CD4-positive, alpha-beta T cell treated with Interleukin-6 for 4 hours (primary cell): ENCODE results near the gene NTPCR.
A peak's percentile ranks its signal among the peaks of the same experiment; 100 is the strongest.

Source experiments
- DNase-seq: peaks from one replicate; pipeline ENCODE4 v3.0.0-alpha.2; 2020; ENCODE audit warnings: mixed read lengths

The NTPCR gene

DNA sequence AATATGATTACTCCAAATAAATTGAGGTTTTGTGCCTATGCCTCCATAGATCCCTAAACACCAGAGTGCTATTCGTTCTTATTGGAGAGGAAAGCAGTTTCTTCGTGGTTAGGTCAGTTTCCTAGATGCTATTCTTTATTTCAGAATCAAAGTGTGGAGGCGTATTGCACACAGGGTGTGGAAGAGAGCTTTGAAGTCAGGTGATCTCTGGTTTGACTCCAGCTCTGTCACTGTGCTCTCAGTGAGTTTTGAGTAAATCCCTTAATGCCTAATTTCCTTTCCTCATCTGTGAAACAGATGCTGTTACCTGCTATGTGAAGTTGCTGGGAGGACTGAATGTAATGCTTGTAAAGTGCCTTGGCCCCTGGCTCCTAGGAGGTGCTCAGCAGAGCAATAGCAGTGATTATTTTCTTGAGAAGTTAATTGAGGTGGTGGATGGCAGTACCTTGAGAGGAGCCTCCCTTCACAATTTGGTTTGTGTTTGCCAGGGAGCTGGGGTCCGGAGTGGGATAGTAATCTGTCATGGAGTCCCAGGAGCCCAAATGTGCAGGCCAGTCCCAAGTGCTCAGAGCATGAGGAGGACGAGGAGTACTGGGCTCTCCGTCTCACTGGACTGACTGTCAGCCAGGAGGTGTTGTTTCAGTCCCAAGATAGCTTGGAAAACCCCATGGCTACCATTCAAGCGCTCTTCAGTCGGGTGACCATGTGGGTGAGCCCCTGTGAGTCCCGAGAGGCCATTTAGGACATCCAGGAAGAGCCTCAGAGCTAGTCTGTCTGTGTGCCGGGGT lies 14.9 kb downstream of the NTPCR start:
- no peak for DNase-seq

DNA sequence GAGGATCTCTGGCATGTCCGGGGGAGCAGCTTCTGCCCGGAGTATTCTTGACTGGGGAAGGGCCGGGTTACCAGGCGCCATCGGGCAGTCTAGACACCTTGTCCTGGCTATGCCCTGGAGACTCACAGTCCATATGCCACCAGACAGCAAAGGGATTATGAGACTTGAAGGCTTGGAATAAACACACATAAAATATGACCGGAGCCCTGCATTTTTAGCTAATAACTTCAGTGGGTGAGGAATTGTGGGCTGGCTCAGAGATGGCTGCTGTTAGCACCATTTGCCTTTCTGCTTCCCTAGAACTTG lies 15.5 kb downstream of the NTPCR start:
- DNase-seq = no peak

DNA sequence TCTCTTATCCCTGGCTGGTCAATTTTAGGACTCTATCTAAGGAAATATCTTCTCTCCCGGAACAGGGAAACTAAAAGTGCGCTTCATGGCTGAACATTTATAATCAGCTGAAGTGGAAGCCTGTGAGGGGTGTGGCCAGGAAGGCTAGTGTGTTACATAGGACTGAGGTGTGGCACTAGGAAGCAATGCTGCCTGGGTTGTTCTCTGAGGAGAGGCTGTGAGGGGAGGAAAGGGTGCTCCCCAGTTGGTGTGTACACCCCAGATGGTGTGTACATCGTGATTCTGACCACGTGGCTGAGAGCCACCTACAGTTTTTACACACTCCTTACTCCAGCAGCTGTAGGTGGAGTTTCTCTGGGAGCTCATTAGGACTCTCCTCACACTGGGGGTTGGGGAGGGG lies 16.3 kb downstream of the NTPCR start:
- no peak for DNase-seq

DNA sequence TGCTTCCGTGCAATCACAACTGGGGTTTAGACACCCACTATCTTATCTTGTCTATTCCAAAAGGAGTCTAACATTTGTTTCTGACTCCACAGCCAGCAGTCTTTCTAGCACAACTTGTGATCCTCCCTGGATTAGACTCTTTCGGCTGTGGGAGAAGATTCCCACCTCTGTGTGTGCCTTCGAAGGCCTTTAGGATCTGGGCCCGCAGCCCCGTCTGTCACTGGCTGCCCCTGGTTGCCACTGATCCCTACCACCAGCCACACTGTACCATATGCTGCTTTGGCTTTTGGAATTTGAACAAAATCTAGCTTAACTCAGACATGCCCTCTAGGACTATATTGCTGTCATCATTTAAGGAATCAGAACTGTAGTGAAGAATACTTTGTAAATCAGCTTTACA lies 18.0 kb downstream of the NTPCR start:
- no peak for DNase-seq

DNA sequence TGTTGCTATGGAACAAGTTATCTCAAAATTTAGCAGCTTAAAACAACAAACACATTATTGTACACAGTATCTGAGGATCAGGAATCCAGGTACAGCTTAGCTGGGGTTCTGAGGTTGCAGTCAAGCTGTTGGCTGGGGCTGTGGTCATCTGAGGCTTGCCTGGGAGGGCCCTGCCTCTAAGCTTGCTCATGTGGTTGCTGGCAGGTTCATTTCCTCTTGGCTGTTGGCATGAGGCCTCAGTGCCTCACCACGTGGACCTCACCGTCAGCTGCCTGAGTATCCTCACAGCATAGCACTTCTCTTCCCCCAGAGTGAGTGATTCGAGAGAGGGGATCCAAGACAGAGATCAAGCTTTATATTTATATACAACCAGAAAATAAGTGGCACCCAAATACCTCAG lies 18.6 kb downstream of the NTPCR start:
- DNase-seq = no peak

DNA sequence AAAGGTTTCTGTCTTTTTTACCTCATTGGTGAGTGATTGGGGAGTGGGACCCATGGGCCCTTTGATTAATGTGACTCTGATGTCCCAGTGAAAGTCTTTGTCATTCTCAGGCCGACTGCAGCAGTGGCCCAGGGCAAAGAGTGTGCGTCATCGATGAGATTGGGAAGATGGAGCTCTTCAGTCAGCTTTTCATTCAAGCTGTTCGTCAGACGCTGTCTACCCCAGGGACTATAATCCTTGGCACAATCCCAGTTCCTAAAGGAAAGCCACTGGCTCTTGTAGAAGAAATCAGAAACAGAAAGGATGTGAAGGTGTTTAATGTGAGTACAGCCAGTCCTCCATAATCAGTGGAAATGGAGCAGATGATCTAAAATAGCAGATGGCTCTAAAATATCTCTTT lies 19.4 kb downstream of the NTPCR start:
- DNase-seq = no peak

DNA sequence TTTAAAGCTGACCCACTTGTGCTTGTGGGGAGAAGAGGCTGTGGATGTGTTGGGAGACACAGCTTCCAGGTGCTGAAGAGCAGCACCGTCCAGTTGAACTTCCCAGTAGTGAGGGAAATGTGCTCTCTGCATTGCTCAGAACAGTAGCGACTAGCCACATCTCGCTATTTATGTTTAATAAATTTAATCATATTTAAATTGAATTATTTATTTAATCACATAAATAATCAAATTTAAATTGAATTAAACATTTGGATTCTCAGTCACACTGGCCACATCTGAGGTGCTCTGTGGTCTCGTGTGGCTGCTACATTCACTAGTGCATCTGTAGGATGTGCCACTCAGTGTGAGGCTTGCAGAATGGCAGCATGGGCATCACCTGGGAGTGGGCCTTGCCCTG lies 20.1 kb downstream of the NTPCR start:
- DNase-seq = no peak

DNA sequence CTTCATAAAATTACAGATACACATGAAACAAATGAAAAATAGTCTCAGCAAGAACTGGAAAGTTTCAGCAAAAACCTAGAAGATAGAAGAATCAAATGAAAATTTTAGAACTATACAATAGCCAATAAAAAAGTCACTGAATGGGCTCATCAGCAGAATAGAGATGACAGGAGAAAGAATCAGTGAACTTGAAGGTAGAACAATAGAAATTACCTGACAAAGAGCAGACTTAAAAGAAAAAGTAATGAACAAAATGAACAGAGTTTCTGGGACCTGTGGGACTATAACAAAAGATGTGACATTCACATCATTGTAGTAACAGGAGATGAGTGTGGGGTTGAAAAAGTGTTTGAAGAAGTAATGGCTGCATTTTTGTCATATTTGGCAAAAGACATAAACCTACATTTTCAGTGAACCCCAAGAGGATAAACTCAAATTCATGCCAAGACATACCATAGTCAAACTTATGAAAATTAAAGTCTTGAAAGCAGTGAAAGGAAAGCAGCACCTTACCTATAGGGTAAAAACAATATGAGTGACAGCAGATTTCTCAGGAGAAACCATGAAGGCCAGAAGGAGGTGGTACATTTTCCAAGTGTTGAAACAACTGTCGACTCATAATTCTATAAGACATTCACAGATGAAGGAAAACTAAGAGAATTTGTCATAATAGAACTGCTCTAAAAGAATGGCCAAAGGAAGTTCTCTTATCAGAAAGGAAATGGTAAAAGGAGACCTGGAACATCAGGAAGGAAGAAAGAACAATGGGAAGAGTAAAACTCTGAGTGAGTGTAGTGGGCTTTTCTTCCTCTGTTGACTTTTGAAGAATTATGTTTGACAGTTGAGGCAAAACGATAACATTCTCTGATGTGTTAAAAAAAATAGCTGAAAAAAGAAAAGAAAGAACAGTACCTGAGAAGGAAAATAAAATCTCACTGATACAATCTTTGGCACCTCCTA lies 23.5 kb downstream of the NTPCR start:
- no peak for DNase-seq

DNA sequence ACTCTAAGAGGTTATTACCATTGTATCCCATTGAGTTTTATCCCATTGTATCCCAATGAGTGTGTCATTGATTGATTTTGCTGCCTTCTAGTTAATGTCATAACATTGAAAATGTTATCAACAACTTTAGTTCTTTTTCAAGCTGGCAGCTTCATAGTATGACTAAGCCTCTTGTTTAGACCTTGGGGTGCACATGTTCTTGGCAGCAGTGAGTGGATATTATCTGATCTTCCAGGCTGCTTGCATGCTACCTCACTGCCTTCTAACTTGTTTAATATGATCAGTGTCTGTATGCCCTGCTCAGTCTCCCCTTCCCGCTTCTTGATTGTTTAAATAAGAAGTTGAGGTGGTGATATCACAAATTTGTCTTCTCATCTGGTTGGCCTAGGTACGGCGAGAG lies 24.6 kb downstream of the NTPCR start:
- DNase-seq = no peak

DNA sequence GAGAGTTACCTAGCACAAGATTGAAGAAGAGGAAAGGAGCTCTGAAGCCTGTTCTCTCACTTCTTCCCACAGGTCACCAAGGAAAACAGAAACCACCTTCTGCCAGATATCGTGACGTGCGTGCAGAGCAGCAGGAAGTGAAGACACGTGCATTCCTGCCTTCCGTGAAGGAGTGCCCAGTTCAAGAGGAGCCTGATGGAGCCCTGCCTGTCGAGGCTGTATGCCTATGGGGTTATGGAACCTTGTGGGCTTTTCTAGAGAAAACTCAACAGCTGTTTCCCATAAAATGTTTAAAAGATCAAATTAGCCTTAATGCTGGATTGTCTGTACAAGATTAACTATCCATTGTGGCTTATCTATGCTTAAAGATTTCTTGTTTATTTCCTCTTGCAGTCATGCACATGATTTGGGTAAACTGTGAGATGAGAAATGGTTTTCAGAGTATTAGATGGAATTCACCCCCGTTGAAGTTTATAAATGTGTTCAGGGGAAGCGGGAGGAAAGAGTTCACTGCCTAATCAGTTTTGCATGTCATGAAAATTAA lies 27.8 kb downstream of the NTPCR start:
- DNase-seq = peak; percentile 40

DNA sequence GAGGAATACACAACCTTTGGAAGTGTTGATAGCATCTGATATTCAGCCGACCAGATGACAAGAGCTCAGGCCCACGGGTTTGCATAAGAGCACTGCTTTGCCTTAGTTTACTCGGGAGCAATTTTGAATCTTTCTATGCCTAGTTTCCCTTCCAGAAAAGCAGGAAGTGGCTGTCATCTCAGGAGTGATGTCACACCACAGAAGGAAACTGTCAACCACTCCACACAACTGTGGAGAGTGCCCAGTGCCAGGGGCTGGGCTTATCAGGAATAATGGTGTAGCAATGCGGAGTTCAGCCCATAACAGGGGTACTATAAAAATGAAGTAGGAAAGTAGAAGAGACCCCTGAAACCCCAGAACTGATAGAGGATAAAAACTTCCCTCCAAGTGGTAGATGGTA lies 28.4 kb downstream of the NTPCR start:
- DNase-seq = no peak

DNA sequence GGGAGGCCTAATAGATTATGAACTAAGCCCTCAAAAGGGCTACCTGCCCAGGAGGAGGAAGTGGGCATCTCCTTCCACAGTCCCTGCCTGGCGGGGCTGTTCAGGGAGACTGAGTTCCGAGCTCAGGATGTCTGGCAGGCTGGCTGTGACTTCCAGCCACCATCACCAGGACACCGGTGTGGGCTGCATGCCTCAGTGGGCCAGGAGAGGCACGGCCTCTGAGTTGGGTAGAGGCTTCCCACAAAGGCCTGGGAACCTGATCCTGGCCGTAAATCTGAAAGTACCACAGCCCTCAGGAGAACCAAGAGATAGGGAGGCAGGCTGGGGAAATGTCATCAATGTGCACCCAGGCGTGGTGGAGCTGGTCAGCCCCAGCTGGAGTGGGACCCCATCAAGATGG lies 29.1 kb downstream of the NTPCR start:
- DNase-seq = no peak

DNA sequence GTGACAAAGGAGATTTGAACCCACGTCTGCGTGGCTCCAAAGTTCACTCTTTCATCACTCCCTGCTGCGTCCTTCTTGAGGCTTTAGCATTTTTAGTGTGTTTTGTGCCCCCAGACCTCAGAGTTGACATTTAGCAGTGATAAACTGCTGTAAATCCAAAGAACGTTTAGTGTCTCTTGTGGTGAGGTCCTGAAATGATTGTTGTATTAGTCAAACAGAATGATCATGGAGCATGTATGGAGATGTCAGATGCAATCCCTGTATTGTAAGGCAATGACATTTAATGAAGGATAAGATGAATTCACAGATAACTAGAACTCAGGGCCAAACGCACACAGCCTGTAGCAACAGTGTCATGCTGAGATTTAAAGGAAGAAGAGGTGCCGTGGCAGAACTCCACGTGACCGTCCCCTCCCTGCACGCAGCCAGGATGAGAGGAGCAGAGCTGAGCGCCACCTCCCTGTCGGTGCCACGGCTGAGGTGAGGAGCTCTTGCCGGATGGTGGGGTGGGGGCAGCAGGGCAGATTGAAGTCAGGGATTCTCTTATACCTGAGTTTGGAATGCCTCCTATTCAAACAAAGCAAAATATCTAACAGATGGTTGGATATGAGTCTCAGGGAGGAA lies 30.1 kb downstream of the NTPCR start:
- DNase-seq = no peak

DNA sequence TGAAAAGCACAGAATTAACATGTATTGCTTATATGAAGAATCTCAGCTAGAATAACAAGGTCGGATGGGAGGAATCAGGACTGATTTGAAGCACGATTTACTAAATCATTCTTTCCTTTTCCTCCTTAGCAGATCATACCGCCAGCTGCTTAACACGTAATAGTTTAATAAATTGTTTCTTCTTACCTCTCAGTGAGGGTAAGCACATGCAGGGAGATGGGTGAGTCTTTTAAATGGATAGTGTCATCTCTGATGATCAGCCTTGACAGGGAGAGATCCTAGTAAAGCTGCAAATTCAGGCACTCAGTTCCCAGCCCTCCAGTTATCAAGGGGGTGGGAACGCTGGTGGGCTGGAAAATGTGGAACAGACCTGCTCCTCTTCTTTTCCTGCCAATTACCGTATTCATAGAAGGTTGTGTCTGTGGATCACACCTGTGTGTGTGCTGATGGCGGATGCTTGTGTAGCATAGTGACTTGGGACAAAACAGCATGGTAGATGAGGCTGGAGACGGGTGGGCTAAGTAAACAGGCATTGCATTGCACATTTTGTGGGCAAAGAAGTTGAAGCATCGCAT lies 30.7 kb downstream of the NTPCR start:
- DNase-seq = no peak

DNA sequence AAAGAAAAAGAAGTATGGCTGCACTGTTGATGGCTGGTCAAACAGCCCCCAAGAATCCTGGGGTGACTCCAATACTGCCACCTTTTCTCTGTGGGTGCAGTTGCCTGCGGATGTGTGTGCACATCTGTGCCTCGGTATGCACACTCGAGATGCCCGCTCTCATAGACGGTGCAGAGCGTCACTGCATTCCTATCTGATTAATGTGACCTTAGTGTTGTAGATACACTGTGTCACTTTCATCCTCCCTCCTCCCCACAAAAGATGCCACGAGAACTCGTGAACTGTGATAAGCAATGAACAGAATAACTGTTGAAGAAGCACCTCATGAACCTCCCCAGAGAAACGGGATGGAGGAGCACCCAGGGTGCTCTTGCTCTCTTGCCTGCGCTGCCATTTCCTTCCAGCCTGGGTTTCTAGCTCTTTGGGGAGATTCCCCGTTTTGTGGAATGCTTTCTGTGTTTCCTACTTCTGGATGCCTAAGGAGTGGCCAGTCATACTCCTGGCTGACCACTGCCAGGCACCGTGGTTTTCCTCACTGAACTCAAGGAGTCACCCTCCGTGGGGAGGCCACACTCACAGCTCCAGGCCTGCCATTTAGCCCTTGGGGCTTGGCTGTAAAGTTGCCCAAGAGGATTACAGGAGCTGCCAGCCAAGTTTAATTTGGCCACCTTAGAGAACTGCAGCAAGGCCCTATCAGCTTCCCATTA lies 32.0 kb downstream of the NTPCR start:
- no peak for DNase-seq

DNA sequence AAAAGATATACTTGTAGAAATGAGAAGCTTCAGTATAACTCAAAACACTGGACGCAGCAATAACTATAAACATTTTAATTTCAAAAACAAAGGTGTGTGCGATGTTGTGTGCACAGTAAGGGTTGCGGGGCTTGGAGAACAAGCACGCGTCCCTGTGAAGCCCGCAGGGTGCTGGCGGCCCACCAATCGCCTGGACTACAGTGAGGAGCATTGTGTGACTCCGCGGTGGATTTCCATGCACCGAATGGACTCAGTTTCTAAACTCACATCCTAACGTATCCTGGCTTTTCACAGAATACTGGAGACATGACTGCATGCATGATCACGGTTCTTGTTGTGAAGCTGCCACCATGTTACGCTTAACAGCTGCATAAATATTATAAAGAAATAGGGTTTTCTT lies 33.0 kb downstream of the NTPCR start:
- no peak for DNase-seq

DNA sequence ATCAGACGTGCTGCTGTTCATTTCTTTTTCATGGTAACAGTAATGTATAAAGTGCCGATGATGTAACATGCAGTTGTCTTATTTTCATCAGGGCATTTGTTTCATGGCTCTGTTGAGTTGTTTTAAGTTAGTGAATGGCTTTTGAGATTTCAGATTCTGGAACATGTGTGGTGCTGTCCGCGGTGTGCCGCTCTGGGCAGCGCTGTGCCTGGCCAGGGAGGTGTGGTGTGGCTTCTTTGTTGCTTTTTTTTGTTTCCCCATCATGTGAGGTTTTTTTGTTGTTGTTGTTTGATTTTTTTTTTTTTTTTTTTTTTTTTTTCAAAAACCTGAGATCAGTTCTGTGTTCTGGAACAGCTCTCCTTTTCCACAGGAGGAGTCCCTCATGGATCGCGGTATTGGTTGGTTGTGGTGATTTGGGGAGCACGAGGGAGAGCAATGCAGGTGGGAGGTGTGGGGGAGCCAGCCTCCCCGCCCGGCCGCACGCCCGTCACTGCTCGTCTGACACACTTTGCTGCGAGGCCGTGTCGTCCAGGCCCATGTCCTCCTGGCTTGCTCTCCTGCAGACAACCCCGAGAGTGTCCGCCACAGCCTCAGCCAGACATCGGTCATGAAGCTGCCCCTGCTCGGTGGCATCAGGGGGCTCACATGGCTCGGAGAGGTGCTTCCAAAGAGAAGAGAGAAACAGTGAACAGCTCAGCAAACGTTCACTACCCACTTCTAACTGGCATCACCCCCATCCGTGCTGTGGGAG lies 33.6 kb downstream of the NTPCR start:
- DNase-seq = no peak

DNA sequence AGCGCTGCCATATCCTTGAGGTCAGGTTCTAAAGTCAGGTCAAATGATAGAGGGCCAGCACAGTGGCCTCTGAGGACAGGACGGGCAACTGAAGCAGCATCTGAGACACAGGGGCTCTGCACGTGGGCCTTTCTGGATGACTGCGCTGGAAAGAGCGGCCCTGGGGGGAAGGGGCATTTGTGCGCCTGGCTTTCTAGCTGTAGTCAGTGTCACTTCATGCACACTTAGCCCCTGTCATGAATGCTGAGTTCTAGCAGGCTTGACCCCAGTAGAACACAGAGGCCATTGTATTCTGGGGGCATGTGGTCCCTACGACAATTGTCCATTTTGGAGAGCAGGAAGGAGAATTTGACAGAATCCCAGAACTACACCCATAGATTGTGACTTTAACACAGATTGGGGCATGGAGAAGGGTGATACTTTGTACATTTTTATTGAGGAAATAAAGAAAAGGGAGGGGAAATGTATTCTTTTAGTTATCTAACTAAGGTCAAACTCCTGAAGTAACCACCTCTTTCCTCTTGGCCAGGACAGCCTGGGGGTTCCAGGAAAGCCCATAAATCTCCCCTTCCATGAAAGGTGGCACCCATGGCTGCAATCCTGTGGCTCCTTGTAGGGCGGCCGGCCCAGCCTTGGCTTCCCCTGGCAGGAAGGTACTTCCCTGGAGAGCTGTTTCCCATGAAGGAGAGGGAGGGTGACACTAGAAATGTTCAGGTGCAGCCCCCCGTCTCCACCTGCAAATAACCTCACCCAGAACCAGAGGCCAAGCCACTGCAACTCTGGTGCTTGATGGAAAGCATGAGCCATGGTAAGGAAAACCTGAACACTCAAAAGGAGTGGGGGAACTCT lies 34.4 kb downstream of the NTPCR start:
- DNase-seq = no peak

DNA sequence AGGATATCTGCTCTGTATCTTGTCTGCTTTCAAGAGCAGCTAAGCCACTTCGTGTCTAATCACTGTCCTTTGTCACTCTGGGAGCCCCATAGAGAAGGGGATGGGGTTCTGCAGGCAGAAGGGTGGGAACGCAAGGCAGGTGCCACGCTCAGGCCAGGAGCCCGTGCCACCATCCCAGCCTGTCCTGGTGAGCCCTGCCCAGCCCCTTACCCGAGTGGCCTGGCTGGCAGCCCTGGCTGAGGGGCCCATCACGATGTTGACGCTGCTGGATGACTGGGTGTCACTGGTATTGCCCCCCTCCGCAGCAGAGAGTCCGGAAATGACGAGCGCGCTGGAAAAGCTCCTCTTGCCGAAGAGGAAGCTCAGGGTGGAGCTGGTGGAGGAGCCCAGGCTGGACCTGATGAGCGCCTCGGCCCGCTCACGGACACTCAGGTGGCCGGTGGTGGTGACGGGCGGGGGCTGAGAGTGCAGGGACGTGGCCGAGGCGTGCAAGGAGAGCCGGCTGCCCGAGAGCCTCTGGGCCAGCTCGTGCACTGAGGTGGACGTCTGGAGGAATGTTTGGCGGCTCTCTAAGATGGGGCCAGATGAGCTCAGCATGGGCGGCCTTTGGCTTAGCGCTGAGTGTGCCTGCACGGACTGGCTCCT lies 35.6 kb downstream of the NTPCR start:
- no peak for DNase-seq

DNA sequence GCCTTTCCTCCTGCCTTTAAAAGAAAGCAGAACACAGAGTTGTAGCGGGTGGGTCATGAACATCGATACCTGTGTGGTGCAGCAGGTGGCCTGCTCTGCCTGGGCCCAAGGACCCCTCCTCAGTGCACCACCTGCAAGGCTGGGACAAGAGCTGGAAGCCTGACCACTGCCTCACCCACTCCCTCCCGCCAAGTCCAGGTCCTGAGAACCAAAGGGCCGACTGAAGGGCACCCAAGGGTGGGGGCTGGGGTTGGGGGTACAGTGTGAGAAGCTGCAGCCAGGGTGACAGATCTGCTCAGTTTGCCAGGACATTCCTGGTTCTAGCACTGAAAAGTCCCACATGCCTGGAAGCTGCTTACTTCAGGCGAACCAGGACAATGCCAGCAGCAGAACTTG lies 36.1 kb downstream of the NTPCR start:
- DNase-seq = no peak
